WTC11 (cell line): ENCODE data around the gene FBLL1. TPM values are rescaled to one million over a fixed set of nuclear protein-coding genes. Genes with fewer than 3 reads are reported as not detected.

Experiments used
- ATAC-seq: fragments of 200-7000 bp; cut with Tn5 transposase; 2 replicates; pipeline ENCODE4 v1.10.0; 2021; ENCODE audit warnings: mild to moderate bottlenecking, moderate library complexity
- CTCF ChIA-PET: fragments of 300-600 bp; sonication (Branson Sonifier 250); formaldehyde crosslinking; loops from one replicate; lab custom pipeline; 2021; ENCODE audit warnings: antibody characterized with exemption; lab: Charles Lee
- POLR2A ChIA-PET: fragments of 350-600 bp; sonication (Branson Sonifier 250); formaldehyde crosslinking; loops from one replicate; lab custom pipeline; 2021; ENCODE audit warnings: antibody characterized with exemption; lab: Charles Lee
- DNase-seq: peaks from one replicate; pipeline ENCODE4 v3.0.0; 2021; ENCODE audit warnings: low spot score
- H3K27ac Mint-ChIP-seq: 2 replicates; pipeline ENCODE4 v1.8.0; 2021; ENCODE audit warnings: mixed read lengths
- H3K27me3 Mint-ChIP-seq: 2 replicates; pipeline ENCODE4 v1.8.0; 2021; ENCODE audit warnings: low read depth, mild to moderate bottlenecking, moderate library complexity, mixed read lengths
- H3K36me3 Mint-ChIP-seq: 2 replicates; pipeline ENCODE4 v1.8.0; 2021; ENCODE audit warnings: mixed read lengths
- H3K4me1 Mint-ChIP-seq: 2 replicates; pipeline ENCODE4 v1.8.0; 2022; ENCODE audit warnings: mixed read lengths
- H3K4me3 Mint-ChIP-seq: 2 replicates; pipeline ENCODE4 v1.8.0; 2021; ENCODE audit warnings: mild to moderate bottlenecking, moderate library complexity, mixed read lengths
- H3K9me3 Mint-ChIP-seq: 2 replicates; pipeline ENCODE4 v1.8.0; 2021; ENCODE audit warnings: mixed read lengths
- CBFB ChIP-seq: sonication (generic); formaldehyde crosslinking; IDR thresholded peaks from 2 replicates; pipeline ENCODE4 v1.8.1; 2022; ENCODE audit warnings: mild to moderate bottlenecking, low read depth, missing genetic modification reagents
- CREB1 ChIP-seq: sonication (generic); formaldehyde crosslinking; IDR thresholded peaks from 2 replicates; pipeline ENCODE4 v1.8.0; 2023; ENCODE audit warnings: mild to moderate bottlenecking, missing genetic modification reagents
- FOXP1 ChIP-seq: sonication (generic); formaldehyde crosslinking; IDR thresholded peaks from 2 replicates; pipeline ENCODE4 v1.8.0; 2022; ENCODE audit warnings: missing genetic modification reagents, mild to moderate bottlenecking, moderate library complexity, borderline replicate concordance
- GTF2I ChIP-seq: fragments of 250-450 bp; sonication (Bioruptor Pico); conservative IDR thresholded peaks from 2 replicates; pipeline ENCODE4 v1.4.0; 2021; ENCODE audit warnings: mild to moderate bottlenecking
- OVOL2 ChIP-seq: fragments of 250-450 bp; sonication (Bioruptor Pico); IDR thresholded peaks from 2 replicates; pipeline ENCODE4 v1.9.0; 2021; ENCODE audit warnings: mild to moderate bottlenecking, borderline replicate concordance
- SMAD4 ChIP-seq: sonication (generic); formaldehyde crosslinking; IDR thresholded peaks from 2 replicates; pipeline ENCODE4 v1.8.0; 2022; ENCODE audit warnings: mild to moderate bottlenecking, missing genetic modification reagents
- TCF7 ChIP-seq: sonication (generic); formaldehyde crosslinking; IDR thresholded peaks from 2 replicates; pipeline ENCODE4 v1.8.0; 2022; ENCODE audit warnings: mild to moderate bottlenecking, low read depth, missing genetic modification reagents, moderate library complexity
- TEAD1 ChIP-seq: sonication (generic); formaldehyde crosslinking; IDR thresholded peaks from 2 replicates; pipeline ENCODE4 v1.8.0; 2022; ENCODE audit warnings: mild to moderate bottlenecking, missing genetic modification reagents
- TEAD4 ChIP-seq: sonication (generic); formaldehyde crosslinking; IDR thresholded peaks from 2 replicates; pipeline ENCODE4 v1.8.0; 2022; ENCODE audit warnings: mild to moderate bottlenecking, missing genetic modification reagents
- ZNF138 ChIP-seq: sonication (generic); formaldehyde crosslinking; conservative IDR thresholded peaks from 2 replicates; pipeline ENCODE4 v1.8.1; 2022; ENCODE audit warnings: mild to moderate bottlenecking, moderate library complexity, missing genetic modification reagents
- ZNF219 ChIP-seq: sonication (generic); formaldehyde crosslinking; IDR thresholded peaks from 2 replicates; pipeline ENCODE4 v1.8.0; 2023; ENCODE audit warnings: missing genetic modification reagents, mild to moderate bottlenecking, borderline replicate concordance
- total RNA-seq: library from RNA; stranded (reverse); gene quantifications from 3 replicates; pipeline ENCODE4 v1.2.3, GENCODE V29; 2021
- TF ChIP-seq, protein P1 (sequence below): sonication (generic); formaldehyde crosslinking; IDR thresholded peaks from 2 replicates; pipeline ENCODE4 v1.8.0; 2022; ENCODE audit warnings: mild to moderate bottlenecking, missing genetic modification reagents
- TF ChIP-seq, protein P2 (sequence below): sonication (generic); formaldehyde crosslinking; IDR thresholded peaks from 2 replicates; pipeline ENCODE4 v1.8.0; 2023; ENCODE audit warnings: mild to moderate bottlenecking, missing genetic modification reagents
- TF ChIP-seq, protein P3 (sequence below): sonication (generic); formaldehyde crosslinking; IDR thresholded peaks from 2 replicates; pipeline ENCODE4 v1.8.1; 2022; ENCODE audit warnings: low read depth, mild to moderate bottlenecking, moderate library complexity, missing genetic modification reagents, borderline replicate concordance
- TF ChIP-seq, protein P4 (sequence below): sonication (generic); formaldehyde crosslinking; IDR thresholded peaks from 2 replicates; pipeline ENCODE4 v1.8.1; 2022; ENCODE audit warnings: mild to moderate bottlenecking, moderate library complexity, missing genetic modification reagents
- TF ChIP-seq, protein P5 (sequence below): sonication (generic); formaldehyde crosslinking; IDR thresholded peaks from 2 replicates; pipeline ENCODE4 v1.8.1; 2022; ENCODE audit warnings: missing genetic modification reagents, borderline replicate concordance
- TF ChIP-seq, protein P6 (sequence below): sonication (generic); formaldehyde crosslinking; IDR thresholded peaks from 2 replicates; pipeline ENCODE4 v1.8.0; 2022; ENCODE audit warnings: mild to moderate bottlenecking, missing genetic modification reagents
- TF ChIP-seq, protein P7 (sequence below): sonication (generic); formaldehyde crosslinking; IDR thresholded peaks from 2 replicates; pipeline ENCODE4 v1.8.0; 2022; ENCODE audit warnings: mild to moderate bottlenecking, missing genetic modification reagents

Gene FBLL1
- total RNA-seq, 1 experiment from 2014 or later, result 5.3 TPM

DNA sequence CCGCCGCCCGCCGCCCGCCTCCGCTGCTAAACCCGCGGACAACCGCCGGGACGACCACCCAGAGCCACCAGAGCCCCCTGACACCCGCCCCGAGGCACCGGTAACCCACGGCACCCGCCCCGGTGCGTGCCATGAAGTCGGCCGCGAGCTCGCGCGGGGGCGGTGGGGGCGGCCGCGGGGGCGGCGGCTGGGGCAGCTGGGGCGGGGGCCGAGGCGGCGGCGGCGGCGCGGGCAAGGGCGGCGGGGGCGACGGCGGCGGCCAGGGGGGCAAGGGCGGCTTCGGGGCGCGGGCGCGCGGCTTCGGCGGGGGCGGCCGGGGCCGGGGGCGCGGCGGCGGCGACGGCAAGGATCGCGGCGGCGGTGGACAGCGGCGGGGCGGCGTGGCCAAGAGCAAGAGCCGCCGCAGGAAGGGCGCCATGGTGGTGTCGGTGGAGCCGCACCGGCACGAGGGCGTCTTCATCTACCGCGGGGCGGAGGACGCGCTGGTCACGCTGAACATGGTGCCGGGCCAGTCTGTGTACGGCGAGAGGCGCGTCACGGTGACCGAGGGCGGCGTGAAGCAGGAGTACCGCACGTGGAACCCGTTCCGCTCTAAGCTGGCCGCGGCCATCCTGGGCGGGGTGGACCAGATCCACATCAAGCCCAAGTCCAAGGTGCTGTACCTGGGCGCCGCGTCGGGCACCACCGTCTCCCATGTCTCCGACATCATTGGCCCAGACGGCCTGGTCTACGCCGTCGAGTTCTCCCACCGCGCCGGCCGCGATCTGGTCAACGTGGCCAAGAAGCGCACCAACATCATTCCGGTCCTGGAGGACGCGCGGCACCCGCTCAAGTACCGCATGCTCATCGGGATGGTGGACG lies 499 bp downstream of the FBLL1 start:
- peaks cover 16% of the 10 kb centered on the region for H3K4me1 Mint-ChIP-seq
- no peak overlapping the region for H3K27ac Mint-ChIP-seq
- CTCF ChIA-PET, result no interaction called here
- TF ChIP-seq, protein P1, sequence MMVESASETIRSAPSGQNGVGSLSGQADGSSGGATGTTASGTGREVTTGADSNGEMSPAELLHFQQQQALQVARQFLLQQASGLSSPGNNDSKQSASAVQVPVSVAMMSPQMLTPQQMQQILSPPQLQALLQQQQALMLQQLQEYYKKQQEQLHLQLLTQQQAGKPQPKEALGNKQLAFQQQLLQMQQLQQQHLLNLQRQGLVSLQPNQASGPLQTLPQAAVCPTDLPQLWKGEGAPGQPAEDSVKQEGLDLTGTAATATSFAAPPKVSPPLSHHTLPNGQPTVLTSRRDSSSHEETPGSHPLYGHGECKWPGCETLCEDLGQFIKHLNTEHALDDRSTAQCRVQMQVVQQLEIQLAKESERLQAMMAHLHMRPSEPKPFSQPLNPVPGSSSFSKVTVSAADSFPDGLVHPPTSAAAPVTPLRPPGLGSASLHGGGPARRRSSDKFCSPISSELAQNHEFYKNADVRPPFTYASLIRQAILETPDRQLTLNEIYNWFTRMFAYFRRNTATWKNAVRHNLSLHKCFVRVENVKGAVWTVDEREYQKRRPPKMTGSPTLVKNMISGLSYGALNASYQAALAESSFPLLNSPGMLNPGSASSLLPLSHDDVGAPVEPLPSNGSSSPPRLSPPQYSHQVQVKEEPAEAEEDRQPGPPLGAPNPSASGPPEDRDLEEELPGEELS (CRISPR knock-in tag), result peak; percentile 92
- TF ChIP-seq GTF2I (CRISPR knock-in tag), result no peak
- TF ChIP-seq, protein P2, sequence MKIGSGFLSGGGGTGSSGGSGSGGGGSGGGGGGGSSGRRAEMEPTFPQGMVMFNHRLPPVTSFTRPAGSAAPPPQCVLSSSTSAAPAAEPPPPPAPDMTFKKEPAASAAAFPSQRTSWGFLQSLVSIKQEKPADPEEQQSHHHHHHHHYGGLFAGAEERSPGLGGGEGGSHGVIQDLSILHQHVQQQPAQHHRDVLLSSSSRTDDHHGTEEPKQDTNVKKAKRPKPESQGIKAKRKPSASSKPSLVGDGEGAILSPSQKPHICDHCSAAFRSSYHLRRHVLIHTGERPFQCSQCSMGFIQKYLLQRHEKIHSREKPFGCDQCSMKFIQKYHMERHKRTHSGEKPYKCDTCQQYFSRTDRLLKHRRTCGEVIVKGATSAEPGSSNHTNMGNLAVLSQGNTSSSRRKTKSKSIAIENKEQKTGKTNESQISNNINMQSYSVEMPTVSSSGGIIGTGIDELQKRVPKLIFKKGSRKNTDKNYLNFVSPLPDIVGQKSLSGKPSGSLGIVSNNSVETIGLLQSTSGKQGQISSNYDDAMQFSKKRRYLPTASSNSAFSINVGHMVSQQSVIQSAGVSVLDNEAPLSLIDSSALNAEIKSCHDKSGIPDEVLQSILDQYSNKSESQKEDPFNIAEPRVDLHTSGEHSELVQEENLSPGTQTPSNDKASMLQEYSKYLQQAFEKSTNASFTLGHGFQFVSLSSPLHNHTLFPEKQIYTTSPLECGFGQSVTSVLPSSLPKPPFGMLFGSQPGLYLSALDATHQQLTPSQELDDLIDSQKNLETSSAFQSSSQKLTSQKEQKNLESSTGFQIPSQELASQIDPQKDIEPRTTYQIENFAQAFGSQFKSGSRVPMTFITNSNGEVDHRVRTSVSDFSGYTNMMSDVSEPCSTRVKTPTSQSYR (CRISPR knock-in tag), result peak; percentile 27; the same call in 1 of the 2 replicates
- no peak for TF ChIP-seq CBFB
- 0 out of 2 replicates have a peak, but pooled peaks have one; percentile 37 for TF ChIP-seq TEAD1
- peak; percentile 91 for TF ChIP-seq FOXP1 (CRISPR knock-in tag)
- TF ChIP-seq, protein P3, sequence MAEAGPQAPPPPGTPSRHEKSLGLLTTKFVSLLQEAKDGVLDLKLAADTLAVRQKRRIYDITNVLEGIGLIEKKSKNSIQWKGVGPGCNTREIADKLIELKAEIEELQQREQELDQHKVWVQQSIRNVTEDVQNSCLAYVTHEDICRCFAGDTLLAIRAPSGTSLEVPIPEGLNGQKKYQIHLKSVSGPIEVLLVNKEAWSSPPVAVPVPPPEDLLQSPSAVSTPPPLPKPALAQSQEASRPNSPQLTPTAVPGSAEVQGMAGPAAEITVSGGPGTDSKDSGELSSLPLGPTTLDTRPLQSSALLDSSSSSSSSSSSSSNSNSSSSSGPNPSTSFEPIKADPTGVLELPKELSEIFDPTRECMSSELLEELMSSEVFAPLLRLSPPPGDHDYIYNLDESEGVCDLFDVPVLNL (CRISPR knock-in tag), result 0 out of 2 replicates have a peak, but pooled peaks have one; percentile 59
- TF ChIP-seq, protein P4, sequence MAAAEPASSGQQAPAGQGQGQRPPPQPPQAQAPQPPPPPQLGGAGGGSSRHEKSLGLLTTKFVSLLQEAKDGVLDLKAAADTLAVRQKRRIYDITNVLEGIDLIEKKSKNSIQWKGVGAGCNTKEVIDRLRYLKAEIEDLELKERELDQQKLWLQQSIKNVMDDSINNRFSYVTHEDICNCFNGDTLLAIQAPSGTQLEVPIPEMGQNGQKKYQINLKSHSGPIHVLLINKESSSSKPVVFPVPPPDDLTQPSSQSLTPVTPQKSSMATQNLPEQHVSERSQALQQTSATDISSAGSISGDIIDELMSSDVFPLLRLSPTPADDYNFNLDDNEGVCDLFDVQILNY (CRISPR knock-in tag), result 0 out of 2 replicates have a peak, but pooled peaks have one; percentile 63
- TF ChIP-seq CREB1 (CRISPR knock-in tag), result 0 out of 2 replicates have a peak, but pooled peaks have one; percentile 68
- TF ChIP-seq OVOL2 (CRISPR knock-in tag), result no peak
- TF ChIP-seq, protein P5, sequence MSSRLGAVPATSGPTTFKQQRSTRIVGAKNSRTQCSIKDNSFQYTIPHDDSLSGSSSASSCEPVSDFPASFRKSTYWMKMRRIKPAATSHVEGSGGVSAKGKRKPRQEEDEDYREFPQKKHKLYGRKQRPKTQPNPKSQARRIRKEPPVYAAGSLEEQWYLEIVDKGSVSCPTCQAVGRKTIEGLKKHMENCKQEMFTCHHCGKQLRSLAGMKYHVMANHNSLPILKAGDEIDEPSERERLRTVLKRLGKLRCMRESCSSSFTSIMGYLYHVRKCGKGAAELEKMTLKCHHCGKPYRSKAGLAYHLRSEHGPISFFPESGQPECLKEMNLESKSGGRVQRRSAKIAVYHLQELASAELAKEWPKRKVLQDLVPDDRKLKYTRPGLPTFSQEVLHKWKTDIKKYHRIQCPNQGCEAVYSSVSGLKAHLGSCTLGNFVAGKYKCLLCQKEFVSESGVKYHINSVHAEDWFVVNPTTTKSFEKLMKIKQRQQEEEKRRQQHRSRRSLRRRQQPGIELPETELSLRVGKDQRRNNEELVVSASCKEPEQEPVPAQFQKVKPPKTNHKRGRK, result no peak
- TF ChIP-seq, protein P6, sequence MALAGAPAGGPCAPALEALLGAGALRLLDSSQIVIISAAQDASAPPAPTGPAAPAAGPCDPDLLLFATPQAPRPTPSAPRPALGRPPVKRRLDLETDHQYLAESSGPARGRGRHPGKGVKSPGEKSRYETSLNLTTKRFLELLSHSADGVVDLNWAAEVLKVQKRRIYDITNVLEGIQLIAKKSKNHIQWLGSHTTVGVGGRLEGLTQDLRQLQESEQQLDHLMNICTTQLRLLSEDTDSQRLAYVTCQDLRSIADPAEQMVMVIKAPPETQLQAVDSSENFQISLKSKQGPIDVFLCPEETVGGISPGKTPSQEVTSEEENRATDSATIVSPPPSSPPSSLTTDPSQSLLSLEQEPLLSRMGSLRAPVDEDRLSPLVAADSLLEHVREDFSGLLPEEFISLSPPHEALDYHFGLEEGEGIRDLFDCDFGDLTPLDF, result peak; percentile 83; the same call in 1 of the 2 replicates
- peak; percentile 83; the same call in 1 of the 2 replicates for TF ChIP-seq TCF7 (CRISPR knock-in tag)
- 0 out of 2 replicates have a peak, but pooled peaks have one; percentile 77 for TF ChIP-seq ZNF138 (CRISPR knock-in tag)
- TF ChIP-seq SMAD4 (CRISPR knock-in tag), result peak; percentile 68; the same call in 1 of the 2 replicates
- 0 out of 2 replicates have a peak, but pooled peaks have one; percentile 17 for TF ChIP-seq ZNF219 (CRISPR knock-in tag)
- TF ChIP-seq TEAD4 (CRISPR knock-in tag), result 0 out of 2 replicates have a peak, but pooled peaks have one; percentile 39
- TF ChIP-seq, protein P7, sequence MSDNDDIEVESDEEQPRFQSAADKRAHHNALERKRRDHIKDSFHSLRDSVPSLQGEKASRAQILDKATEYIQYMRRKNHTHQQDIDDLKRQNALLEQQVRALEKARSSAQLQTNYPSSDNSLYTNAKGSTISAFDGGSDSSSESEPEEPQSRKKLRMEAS (CRISPR knock-in tag), result peak; percentile 93
- DNase-seq, result peak; percentile 41
- H3K27me3 Mint-ChIP-seq, result peaks cover 36% of the 10 kb centered on the region
- POLR2A ChIA-PET, result no interaction called here
- no peaks in the 10 kb centered on the region; the same call in 1 of the 2 replicates for H3K36me3 Mint-ChIP-seq
- peak overlapping the region; percentile 70 for H3K4me3 Mint-ChIP-seq
- H3K9me3 Mint-ChIP-seq, result no peaks in the 10 kb centered on the region
- peak; percentile 35 for ATAC-seq
